GM19324 (cell line): Measurements from ENCODE around the gene NLRP1.

Experiments
- ATAC-seq: cut with Tn5 transposase; IDR thresholded peaks from one replicate; pipeline ENCODE4 v1.9.1; 2021; ENCODE audit warnings: mild to moderate bottlenecking, moderate library complexity; ENCODE audit not compliant: unreplicated experiment, low FRiP score

The NLRP1 gene

GRCh38 chr17:5558815-5559785 lies 25.2 kb downstream of the NLRP1 start:
- ATAC-seq, result no peak

- no peak for ATAC-seq
Observed at GRCh38 chr17:5557990-5558389, 26.3 kb downstream of the NLRP1 start.

- ATAC-seq, result no peak
Observed at GRCh38 chr17:5557485-5557884, 26.8 kb downstream of the NLRP1 start.

DNA sequence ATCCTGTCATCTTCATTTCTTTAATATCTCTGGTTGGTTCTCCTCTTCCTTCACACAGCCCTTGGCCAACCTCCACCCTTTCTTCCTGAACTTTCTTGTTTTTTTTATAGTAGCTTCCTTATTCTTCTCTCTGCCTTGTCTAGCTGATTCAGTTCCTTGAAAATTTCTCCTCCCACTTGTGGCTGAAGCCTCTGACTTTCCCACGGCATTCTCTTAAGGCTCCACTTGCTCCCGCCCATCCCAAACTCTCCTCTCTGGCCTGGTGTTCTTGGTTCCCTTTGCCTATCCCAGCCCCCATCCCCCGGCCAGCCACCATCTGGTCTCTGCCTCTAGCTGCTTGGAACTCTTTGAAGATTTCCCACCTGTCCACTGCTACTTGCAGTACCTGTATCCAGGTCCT lies 29.1 kb downstream of the NLRP1 start:
- no peak for ATAC-seq

DNA sequence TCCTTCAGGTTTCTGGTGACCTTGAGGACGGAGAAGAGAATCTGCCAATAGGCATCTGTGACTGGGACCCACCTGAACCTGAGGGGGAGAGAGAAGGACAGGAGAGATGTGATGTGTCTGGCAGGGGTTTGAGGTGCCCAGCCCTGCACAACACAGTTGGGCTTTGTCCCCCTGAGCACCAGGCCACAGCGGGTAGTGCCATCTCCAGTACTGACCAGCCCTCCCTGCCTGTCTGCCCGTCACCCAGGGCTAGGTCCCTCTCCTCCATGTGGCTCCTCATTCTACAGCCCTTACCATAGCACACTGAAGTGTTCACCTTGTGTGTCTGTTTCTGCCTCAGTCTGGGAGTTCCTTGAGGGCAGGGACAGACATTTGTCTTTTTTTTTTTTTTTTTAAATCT lies 30.8 kb downstream of the NLRP1 start:
- no peak for ATAC-seq

DNA sequence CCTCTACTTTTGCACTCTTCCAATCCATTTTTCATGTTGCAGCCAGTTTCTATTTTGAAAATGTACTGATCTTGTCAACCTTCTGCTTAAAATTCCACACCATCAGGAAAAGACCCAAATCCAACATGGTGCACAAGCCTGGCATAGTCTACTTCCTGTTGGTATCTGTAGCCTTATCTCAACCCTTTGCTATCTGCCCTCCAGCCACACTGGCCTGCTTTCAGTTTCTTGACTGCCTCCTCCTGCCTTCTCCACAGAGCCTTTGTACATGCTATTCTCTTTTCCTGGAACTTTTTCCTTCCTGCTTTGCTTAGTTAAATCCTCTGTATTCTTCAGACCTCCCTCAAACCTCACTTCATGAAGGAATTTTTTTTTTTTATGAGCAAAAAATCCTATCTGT lies 31.5 kb downstream of the NLRP1 start:
- no peak for ATAC-seq

- no peak for ATAC-seq
Observed at GRCh38 chr17:5545051-5545987, 39.0 kb downstream of the NLRP1 start.

DNA sequence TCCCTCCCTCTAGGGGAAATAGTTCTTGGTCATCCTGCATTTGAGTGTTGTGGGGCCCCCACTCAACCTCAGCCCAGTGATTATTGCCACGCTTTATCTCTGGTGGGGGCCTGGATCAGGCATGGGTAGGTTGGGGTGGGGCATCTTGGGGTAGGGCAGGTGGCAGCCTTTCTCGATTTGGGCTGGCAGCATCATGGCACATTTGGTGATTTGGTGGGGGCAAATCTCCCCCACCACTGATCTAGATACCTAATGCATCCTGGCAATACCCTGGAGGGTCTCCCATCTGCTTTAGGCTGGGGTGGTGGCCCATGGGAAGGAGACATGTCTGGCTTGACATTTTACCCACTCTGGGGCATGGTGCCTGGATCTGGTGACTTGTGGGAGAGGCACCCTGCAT lies 40.2 kb downstream of the NLRP1 start:
- ATAC-seq, result no peak

- no peak for ATAC-seq
Observed at GRCh38 chr17:5541610-5542202, 42.6 kb downstream of the NLRP1 start.

GRCh38 chr17:5540321-5540720 lies 44.0 kb downstream of the NLRP1 start:
- no peak for ATAC-seq

DNA sequence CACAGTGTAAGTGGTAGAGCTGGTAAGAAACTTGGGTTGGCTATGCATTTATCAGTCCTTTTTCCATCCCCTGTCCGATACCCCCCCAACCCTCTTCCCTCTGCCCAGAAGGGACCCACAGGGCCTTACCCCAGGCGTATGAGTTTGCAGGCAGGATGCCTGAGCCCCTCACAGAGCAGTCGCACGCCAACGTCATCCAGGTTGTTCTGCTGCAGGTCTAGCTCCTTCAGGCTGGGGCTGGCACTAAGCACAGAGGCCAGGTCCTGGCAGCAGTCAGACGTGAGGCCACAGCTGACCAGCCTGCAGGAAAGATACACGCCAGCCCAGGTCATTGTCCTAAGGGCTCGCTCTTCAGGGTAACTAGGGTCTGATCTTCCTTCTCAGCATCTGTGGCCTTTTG lies 45.0 kb downstream of the NLRP1 start:
- ATAC-seq, result no peak

GRCh38 chr17:5536866-5537650 lies 47.3 kb downstream of the NLRP1 start:
- no peak for ATAC-seq

DNA sequence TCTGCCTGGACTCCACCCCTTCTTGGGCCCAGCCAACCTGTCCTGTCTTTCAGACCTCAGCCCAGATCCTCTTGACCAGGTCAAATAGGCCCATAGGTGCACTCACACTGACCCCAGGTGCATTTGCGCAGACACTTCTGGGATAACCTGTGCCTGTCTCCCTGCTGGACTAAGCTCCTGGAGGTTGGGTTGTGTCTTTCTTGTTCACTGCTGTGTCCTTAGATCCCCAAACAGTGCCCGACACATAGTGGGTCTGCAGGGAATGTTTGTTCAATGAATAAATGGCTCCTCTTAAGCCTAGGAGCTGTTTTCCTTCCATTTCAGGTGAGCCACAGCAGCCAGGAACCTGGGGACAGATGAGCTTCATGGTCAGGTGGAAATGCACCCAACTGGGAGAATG lies 48.9 kb downstream of the NLRP1 start:
- ATAC-seq, result no peak

DNA sequence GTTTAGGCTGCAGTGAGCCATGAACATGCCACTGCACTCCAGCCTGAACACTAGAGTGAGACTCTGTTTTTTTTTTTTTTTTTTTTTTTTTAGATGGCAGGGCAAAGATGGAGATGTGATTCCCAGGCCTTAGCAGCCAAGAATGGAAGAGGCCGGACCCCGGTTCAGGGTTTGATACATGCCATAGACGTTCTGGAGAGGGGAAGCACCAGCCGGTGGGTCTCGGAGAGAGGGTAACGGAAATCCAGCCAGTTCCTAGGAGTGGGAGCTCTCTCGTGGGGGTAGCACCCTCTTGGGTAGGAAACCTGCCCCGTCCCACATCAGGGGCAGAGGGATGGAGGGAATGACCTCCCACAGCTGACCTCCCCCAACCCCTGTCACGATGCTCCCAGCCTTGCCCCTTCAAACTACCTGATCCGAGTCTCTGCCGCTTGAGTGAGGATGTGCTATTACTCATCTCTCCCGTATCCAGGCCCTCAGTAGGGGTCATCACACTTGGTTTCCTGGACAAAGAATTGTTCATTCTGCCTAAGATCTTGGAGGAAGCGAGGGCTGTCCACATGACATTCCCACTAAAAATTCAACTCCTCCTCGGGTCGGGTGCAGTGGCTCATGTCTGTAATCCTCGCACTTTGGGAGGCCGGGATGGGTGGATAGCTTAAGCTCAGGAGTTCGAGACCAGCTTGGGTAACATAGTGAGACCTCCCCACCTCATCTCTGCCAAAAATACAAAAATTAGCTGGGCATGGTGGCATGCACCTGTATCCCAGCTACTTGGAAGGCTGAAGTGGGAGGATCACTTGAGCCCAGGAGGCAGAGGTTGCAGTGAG lies 50.6 kb downstream of the NLRP1 start:
- ATAC-seq, result no peak

GRCh38 chr17:5532581-5532980 lies 51.7 kb downstream of the NLRP1 start:
- ATAC-seq, result no peak

DNA sequence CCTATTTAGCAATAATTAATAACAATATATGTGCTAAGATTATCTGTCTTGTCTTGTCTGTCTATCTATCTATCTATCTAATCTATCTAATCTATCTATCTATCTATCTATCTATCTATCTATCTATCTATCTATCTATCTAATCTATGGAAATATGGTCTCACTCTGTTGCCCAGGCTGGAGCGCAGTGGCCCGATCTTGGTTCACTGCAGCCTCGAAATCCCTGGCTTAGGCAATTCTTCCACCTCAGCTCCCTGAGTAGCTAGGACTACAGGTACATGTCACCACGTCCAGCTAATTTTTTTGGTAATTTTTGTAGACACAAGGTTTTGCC lies 53.3 kb downstream of the NLRP1 start:
- ATAC-seq, result no peak

DNA sequence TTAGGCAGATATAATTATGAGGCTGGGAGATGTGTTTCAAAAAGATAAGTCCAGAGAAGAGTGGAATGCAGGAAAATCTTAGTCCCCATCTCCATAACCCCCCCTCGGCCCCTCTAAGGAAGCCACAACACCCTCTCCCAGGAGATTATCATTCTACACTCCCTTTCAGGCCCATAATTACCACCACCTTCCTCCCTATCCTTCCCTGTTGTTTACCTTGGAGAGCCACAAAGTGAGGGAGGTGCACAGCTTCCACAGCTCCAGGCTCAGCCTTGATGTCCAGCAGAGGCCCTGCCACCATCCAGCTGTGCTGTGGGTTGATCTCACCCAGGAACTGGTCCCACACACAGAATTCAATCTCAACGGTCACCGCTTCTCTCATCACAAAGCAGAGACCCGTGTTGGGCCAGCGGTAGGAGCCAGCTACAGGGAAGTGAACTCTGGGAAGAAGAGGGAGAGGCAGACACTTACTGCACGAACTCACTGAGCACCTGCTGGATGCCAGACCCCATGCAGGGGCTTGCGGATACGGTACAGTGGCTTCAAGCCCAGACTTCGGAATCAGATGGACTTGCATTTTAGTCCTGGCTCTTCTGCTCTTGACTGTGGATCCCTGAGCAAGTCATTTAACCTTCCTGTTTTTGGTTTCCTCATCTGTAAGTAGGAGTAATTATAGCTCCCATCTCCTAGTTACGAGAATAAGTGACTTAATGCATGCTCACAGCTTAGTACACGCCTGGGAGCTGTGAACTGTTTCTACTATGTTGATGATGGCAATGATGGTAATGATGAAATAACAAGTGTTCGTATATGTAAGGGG lies 53.8 kb downstream of the NLRP1 start:
- ATAC-seq, result no peak

DNA sequence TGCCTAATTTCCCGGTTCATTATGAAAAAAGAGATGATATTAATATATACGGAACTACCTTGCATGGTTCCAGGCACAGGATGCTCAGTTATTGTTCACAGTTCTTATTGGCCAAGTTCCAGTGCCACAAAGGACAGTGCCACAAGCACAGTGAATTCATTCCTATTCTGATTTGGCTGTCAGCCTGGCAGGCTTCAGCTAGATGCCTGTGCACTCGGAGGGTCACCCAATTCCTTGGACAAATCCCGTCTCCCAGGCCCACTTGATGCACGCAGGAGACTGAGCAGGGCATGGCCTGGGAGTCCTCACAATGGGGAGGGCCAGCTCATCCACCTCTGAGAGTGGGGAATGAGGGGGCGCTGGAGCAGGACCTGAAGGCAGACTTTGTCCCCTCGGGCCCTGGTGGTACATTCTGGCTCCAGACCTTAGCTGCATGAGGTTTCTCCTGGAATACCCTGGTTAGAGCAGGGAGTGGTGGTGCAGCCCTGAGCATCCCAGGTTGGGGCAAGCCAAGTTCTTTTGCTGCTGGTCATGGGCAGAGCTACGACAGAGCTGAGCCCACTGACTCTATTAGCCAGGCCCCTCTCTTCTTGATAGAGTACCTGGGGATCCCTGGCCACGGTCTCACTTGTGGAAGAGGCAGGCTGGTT lies 56.6 kb downstream of the NLRP1 start:
- ATAC-seq, result no peak
